HL-60 (cell line): ENCODE measurements around the gene REXO1.

Source experiments
- DNase-seq, 2 experiments: peaks; one replicate each; pipeline ENCODE4 v3.0.0-alpha.2; 2010 to 2020; ENCODE audit warnings: low read depth in 1 of 2, low spot score in 1 of 2
- H3K27ac ChIP-seq: fragments of 250-450 bp; sonication (Bioruptor Pico); replicated peaks from 2 replicates; pipeline ENCODE4 v1.5.1; 2020; ENCODE audit warnings: mild to moderate bottlenecking, moderate library complexity
- H3K27me3 ChIP-seq: fragments of 250-450 bp; sonication (Bioruptor Pico); 2 replicates; pipeline ENCODE4 v1.5.1; 2021; ENCODE audit warnings: mild to moderate bottlenecking, moderate library complexity; ENCODE audit not compliant: insufficient read depth, poor library complexity, severe bottlenecking
- H3K4me3 ChIP-seq: replicated peaks from 2 replicates; pipeline ENCODE4 v1.5.1; 2011; ENCODE audit warnings: mild to moderate bottlenecking, control low read depth, low read length; ENCODE audit not compliant: insufficient read depth
- CTCF ChIP-seq: IDR thresholded peaks from one replicate; pipeline ENCODE4 v1.5.1; 2011; ENCODE audit warnings: low read length, control low read depth, inconsistent platforms; ENCODE audit not compliant: insufficient read depth
- GABPA ChIP-seq: IDR thresholded peaks from 2 replicates; pipeline ENCODE4 v1.6.1; 2012; ENCODE audit warnings: low read depth
- POLR2AphosphoS5 ChIP-seq: IDR thresholded peaks from 2 replicates; pipeline ENCODE4 v1.6.1; 2012; ENCODE audit warnings: low read depth
- REST ChIP-seq: IDR thresholded peaks from 2 replicates; pipeline ENCODE4 v1.6.1; 2012; ENCODE audit warnings: low read depth; ENCODE audit not compliant: insufficient replicate concordance
- SPI1 ChIP-seq: IDR thresholded peaks from 2 replicates; pipeline ENCODE4 v1.6.1; 2012; ENCODE audit warnings: low read depth, mild to moderate bottlenecking, borderline replicate concordance
- microRNA-seq: library from miRNA; unstranded; fragments of <30 nt; microRNA quantifications from one replicate; pipeline ENCODE4, GENCODE V29; 2018

REXO1 gene

GRCh38 chr19:1765904-1766799 is 82.1 kb downstream of the REXO1 start:
- DNase-seq: no peak
- no peak overlapping the region for H3K4me3 ChIP-seq
- peaks cover 74% of the 10 kb centered on the region for H3K27me3 ChIP-seq
- H3K27ac ChIP-seq: no peak overlapping the region
- no peak for TF ChIP-seq POLR2AphosphoS5
- TF ChIP-seq SPI1: no peak
- no peak for TF ChIP-seq CTCF
- TF ChIP-seq GABPA: no peak
- no peak for TF ChIP-seq REST

Small RNA genes within 50 kb of the gene (microRNA-seq; reads per million reads assigned to microRNA genes)
- 1.5 reads per million for gene MIR1909
